Stomach (tissue), 19 donors: ENCODE results near the gene EFR3B. TPM values are rescaled to one million over a fixed set of nuclear protein-coding genes. Genes with fewer than 3 reads are reported as not detected.
A peak's percentile ranks its signal among the peaks of the same experiment; 100 is the strongest.
"Not testable (repeated sequence)": the region's sequence is repeated elsewhere in the genome, so short reads cannot be mapped to it uniquely, and the experiment has no call there.

Experiments used
- DNase-seq, 2 donors: peaks; one replicate each; pipeline versions ENCODE4 v3.0.0 to v3.0.0-alpha.2; 2013 to 2019
- H3K27ac ChIP-seq, 5 donors: fragments of 200-600 bp in 4 of 5; sonication (generic) in 4 of 5; one replicate each; pipeline ENCODE4 v1.5.1; 2013 to 2019; ENCODE audit warnings: mild to moderate bottlenecking in 1 of 5, moderate library complexity in 1 of 5
- H3K27me3 ChIP-seq, 3 donors: fragments of 200-600 bp; sonication (generic); one replicate each; pipeline ENCODE4 v1.5.1; 2017 to 2019; ENCODE audit warnings: mixed run types in 1 of 3
- H3K36me3 ChIP-seq, 4 donors: fragments of 200-600 bp; sonication (generic); 1 replicate in 3 of 4; 2 replicates in 1 of 4; pipeline ENCODE4 v1.5.1; 2016 to 2019
- H3K4me1 ChIP-seq, 4 donors: fragments of 200-600 bp; sonication (generic); one replicate each; pipeline ENCODE4 v1.5.1; 2016 to 2019
- H3K4me3 ChIP-seq, 4 donors: fragments of 200-600 bp; sonication (generic) in 3 of 4; one replicate each; pipeline ENCODE4 v1.5.1; 2016 to 2019; ENCODE audit warnings: mild to moderate bottlenecking in 1 of 4
- H3K9me3 ChIP-seq, 4 donors: fragments of 200-600 bp; sonication (generic); one replicate each; pipeline ENCODE4 v1.5.1; 2016 to 2019
- CTCF ChIP-seq, 7 experiments: fragments of 450-650 bp in 4 of 7; fragments of 200-600 bp in 3 of 7; sonication (generic) in 3 of 7; IDR thresholded peaks; one replicate each; pipeline ENCODE4 v1.5.1; 2016 to 2019; ENCODE audit warnings: antibody characterized with exemption in 7 of 7, control low read depth in 2 of 7, mild to moderate bottlenecking in 1 of 7
- EP300 ChIP-seq: sonication (generic); formaldehyde crosslinking; IDR thresholded peaks from one replicate; pipeline ENCODE4 v1.6.1; 2017; ENCODE audit warnings: antibody characterized with exemption
- POLR2A ChIP-seq, 4 donors: fragments of 450-650 bp; IDR thresholded peaks; one replicate each; pipeline ENCODE4 v1.6.1; 2016; ENCODE audit warnings: antibody characterized with exemption in 4 of 4, control low read depth in 2 of 4, mild to moderate bottlenecking in 1 of 4, moderate library complexity in 1 of 4
- POLR2AphosphoS5 ChIP-seq, 3 donors: sonication (generic); formaldehyde crosslinking; IDR thresholded peaks; one replicate each; pipeline ENCODE4 v1.6.1; 2016; ENCODE audit warnings: antibody characterized with exemption in 3 of 3
- WGBS, 5 donors: extraction: QIAGEN DNeasy Blood & Tissue Kit in 3 of 5; methylation state at CpG; one replicate each; pipeline versions ENCODE4 v1.1.5 to v1.1.7; 2013 to 2018; 5-methylcytosine and 5-hydroxymethylcytosine counted together
- intact Hi-C: fragments of 100-400 bp; cut with DNase I; formaldehyde crosslinking; loops from one replicate; pipeline ENCODE4 v1.15.1; 2023; ENCODE audit warnings: low total_unique reads
- long read RNA-seq, 10 donors: transcript quantifications; one replicate each; lab custom pipeline, GENCODE V29; 2026
- polyA plus RNA-seq, 3 donors: library from polyadenylated mRNA; stranded (reverse); fragments of 200-250 nt; gene quantifications; one replicate each; pipeline ENCODE4 v1.2.3, GENCODE V29; 2013
- total RNA-seq, 5 donors: library from RNA; depleted of rRNA; stranded (reverse); fragments of >200 nt; gene quantifications; one replicate each; pipeline versions ENCODE4 v1.1.0 to v1.2.3, GENCODE V29; 2014 to 2016
- donor health status: healthy with polysubstance abuse.
- donor health status: Bipolar disorder and iron deficiency.
- donor health status: healthy.

Gene EFR3B
- total RNA-seq, result 1 to 10 TPM in 3 of 5 donors, under 1 TPM in 1, not detected in 1; 0.58 to 4.5 (median 2.0) TPM
- under 1 TPM; 0.10 to 0.31 (median 0.15) TPM for polyA plus RNA-seq
- long read RNA-seq, donor 1, result 0 reads
- long read RNA-seq, donor 2, result 0 reads
- long read RNA-seq, donor 3, result 0 reads
- long read RNA-seq, donor 4, result 0 reads
- long read RNA-seq, donor 5, result 0 reads
- long read RNA-seq, donor 6, result 0 reads
- long read RNA-seq, donor 7, result 0 reads
- long read RNA-seq, donor 8, result 0 reads
- long read RNA-seq, donor 9, result 0 reads
- long read RNA-seq, donor 10, result 0 reads

- peak in 1 of 7 experiments; percentile 7 for TF ChIP-seq CTCF (IDR thresholded peaks at IDR 0.05)
- peak in 1 of 3 donors; percentile 10 for TF ChIP-seq POLR2AphosphoS5 (IDR thresholded peaks at IDR 0.05)
- TF ChIP-seq POLR2A (IDR thresholded peaks at IDR 0.05), result no peak
- no peak for TF ChIP-seq EP300
- H3K9me3 ChIP-seq, result no peaks in the 10 kb centered on the region
- H3K4me1 ChIP-seq, result peaks cover 17 to 27% (median 24%) of the 10 kb centered on the region in 4 donors
- peaks cover 0 to 40% (median 13%) of the 10 kb centered on the region in 3 donors for H3K27me3 ChIP-seq
- WGBS, 5 donors, result 0 to 1% (median 0%) methylated on average over 16 to 54 of the region's 54 CpGs
- DNase-seq, result peak; percentile 96 to 99
- H3K27ac ChIP-seq, result peak within 1 kb of the TSS; percentile 66 to 84 (median 81)
- intact Hi-C loops, result no loop called here
- no peaks in the 10 kb centered on the region for H3K36me3 ChIP-seq
- peak within 1 kb of the TSS; percentile 66 to 80 (median 76) for H3K4me3 ChIP-seq
Observed at GRCh38 chr2:25041928-25042320, at the start of gene EFR3B. TSS of gene EFR3B (plus strand) at chr2:25042076. CDS start at chr2:25042313, 237 bp downstream.

GRCh38 chr2:24993406-24994145, 48.3 kb upstream of the EFR3B start:
- TF ChIP-seq POLR2A (IDR thresholded peaks at IDR 0.05), result no peak
- H3K9me3 ChIP-seq, result no peaks in the 10 kb centered on the region
- intact Hi-C loops, result no loop called here
- no peak for DNase-seq
- no peaks in the 10 kb centered on the region for H3K27me3 ChIP-seq
- no peaks in the 10 kb centered on the region for H3K36me3 ChIP-seq
- H3K4me1 ChIP-seq, result no peaks in the 10 kb centered on the region
- H3K4me3 ChIP-seq, result no peak overlapping the region
- no peak overlapping the region for H3K27ac ChIP-seq
- WGBS, 5 donors, result 26 to 38% (median 37%) methylated on average over 6 of the region's 6 CpGs

- no peaks in the 10 kb centered on the region for H3K4me1 ChIP-seq
- no peak for DNase-seq
- H3K27me3 ChIP-seq, result no peaks in the 10 kb centered on the region
- no peak for TF ChIP-seq CTCF (IDR thresholded peaks at IDR 0.05)
- TF ChIP-seq POLR2A (IDR thresholded peaks at IDR 0.05), result no peak
- no peak for TF ChIP-seq EP300
- no peak for TF ChIP-seq POLR2AphosphoS5 (IDR thresholded peaks at IDR 0.05)
- intact Hi-C loops, result no loop called here
- no peaks in the 10 kb centered on the region for H3K9me3 ChIP-seq
- H3K36me3 ChIP-seq, result no peaks in the 10 kb centered on the region
- 30 to 65% (median 46%) methylated on average over 1 of the region's 1 CpG for WGBS, 5 donors
- no peak overlapping the region for H3K27ac ChIP-seq
- no peak overlapping the region for H3K4me3 ChIP-seq
Observed at GRCh38 chr2:24994146-24994724, 47.6 kb upstream of the EFR3B start.

GRCh38 chr2:24999097-24999496, 42.8 kb upstream of the EFR3B start:
- H3K36me3 ChIP-seq, H3K4me3 ChIP-seq, H3K27me3 ChIP-seq, H3K27ac ChIP-seq, DNase-seq, H3K9me3 ChIP-seq, intact Hi-C loops, H3K4me1 ChIP-seq: not testable (repeated sequence)
- 81 to 90% (median 84%) methylated on average over 8 of the region's 8 CpGs for WGBS, 5 donors

- 50 to 71% (median 65%) methylated on average over 4 of the region's 4 CpGs for WGBS, 5 donors
- H3K9me3 ChIP-seq, result no peaks in the 10 kb centered on the region
- DNase-seq, result peak in 1 of 2 donors; percentile 39
- intact Hi-C loops, result no loop called here
- H3K27me3 ChIP-seq, result no peaks in the 10 kb centered on the region
- H3K4me1 ChIP-seq, result no peaks in the 10 kb centered on the region
- no peaks in the 10 kb centered on the region for H3K36me3 ChIP-seq
- no peak for TF ChIP-seq CTCF (IDR thresholded peaks at IDR 0.05)
- no peak overlapping the region for H3K27ac ChIP-seq
- no peak overlapping the region for H3K4me3 ChIP-seq
Observed at GRCh38 chr2:25000036-25000435, 41.8 kb upstream of the EFR3B start.
